Gastrocnemius medialis (tissue), 4 donors: ENCODE measurements around the gene DAZ3.
"Not testable (repeated sequence)": the region's sequence is repeated elsewhere in the genome, so short reads cannot be mapped to it uniquely, and the experiment has no call there.

ENCODE experiments used
- CTCF ChIP-seq, 5 experiments: fragments of 450-650 bp in 3 of 5; fragments of 200-600 bp in 2 of 5; sonication (generic) in 2 of 5; IDR thresholded peaks in 4 of 5; conservative IDR thresholded peaks in 1 of 5; 1 replicate in 4 of 5; 2 replicates in 1 of 5; pipeline ENCODE4 v1.5.1; 2016 to 2019; ENCODE audit warnings: antibody characterized with exemption in 5 of 5, mild to moderate bottlenecking in 3 of 5, moderate library complexity in 3 of 5
- POLR2A ChIP-seq, 2 donors: fragments of 450-650 bp; IDR thresholded peaks; one replicate each; pipeline ENCODE4 v1.6.1; 2017; ENCODE audit warnings: antibody characterized with exemption in 2 of 2, mild to moderate bottlenecking in 2 of 2, moderate library complexity in 2 of 2

- TF ChIP-seq CTCF (IDR thresholded peaks at IDR 0.05 in 4 of 5, conservative IDR thresholded peaks at IDR 0.05 in 1 of 5); POLR2A (IDR thresholded peaks at IDR 0.05): not testable (repeated sequence)
Measured at GRCh38 chrY:24824184-24824879, 11.1 kb upstream of the DAZ3 start.
